PFSK-1 (cell line): ENCODE data around the gene FHL1.
A peak's percentile ranks its signal among the peaks of the same experiment; 100 is the strongest.

Experiments used
- FOXP2 ChIP-seq: optimal IDR thresholded peaks from 2 replicates; pipeline ENCODE3; 2011; ENCODE audit warnings: borderline replicate concordance, control low read depth, inconsistent platforms; ENCODE audit not compliant: insufficient read depth; ENCODE audit errors: extremely low read length, extremely low read depth
- POLR2AphosphoS5 ChIP-seq: IDR thresholded peaks from 2 replicates; pipeline ENCODE4 v1.6.1; 2012; ENCODE audit warnings: low read depth, mild to moderate bottlenecking, control low read depth, low read length, moderate library complexity
- SIN3A ChIP-seq: IDR thresholded peaks from 2 replicates; pipeline ENCODE4 v1.6.1; 2012; ENCODE audit warnings: mild to moderate bottlenecking, low read length, moderate library complexity, borderline replicate concordance; ENCODE audit not compliant: insufficient read depth
- TAF1 ChIP-seq: IDR thresholded peaks from 2 replicates; pipeline ENCODE4 v1.6.1; 2012; ENCODE audit warnings: low read length, control low read depth, borderline replicate concordance; ENCODE audit not compliant: insufficient read depth
- TF ChIP-seq, protein P1 (sequence below), 2 experiments: IDR thresholded peaks; 2 replicates each; pipeline versions ENCODE4 v1.6.1 to v1.8.0; 2011 to 2012; ENCODE audit warnings: low read depth in 2 of 2, low read length in 2 of 2, control low read depth in 1 of 2, inconsistent platforms in 1 of 2, mild to moderate bottlenecking in 1 of 2, moderate library complexity in 1 of 2; ENCODE audit not compliant: insufficient read depth in 1 of 2

The FHL1 gene

DNA sequence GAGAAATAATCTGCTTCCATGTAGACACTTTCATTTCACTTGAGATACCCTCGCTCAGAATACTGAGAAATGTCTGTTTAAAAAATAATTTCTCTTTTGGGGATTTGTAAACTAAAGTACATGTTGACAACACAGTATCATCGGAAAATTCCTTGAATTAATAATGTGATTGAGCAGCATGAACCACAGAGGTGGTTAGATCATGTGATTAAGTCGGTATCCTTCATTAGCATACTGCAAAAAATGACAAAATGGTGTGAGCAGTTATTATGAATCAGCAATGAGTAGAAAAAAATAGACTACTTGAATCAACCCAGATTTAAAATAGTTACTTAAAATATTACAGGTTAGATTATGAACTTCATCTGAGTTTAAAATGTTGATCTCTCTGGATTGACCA lies 89.7 kb downstream of the FHL1 start:
- TF ChIP-seq TAF1 (no peak), SIN3A (no peak), FOXP2 (no peak), POLR2AphosphoS5 (no peak)
- TF ChIP-seq, protein P1, sequence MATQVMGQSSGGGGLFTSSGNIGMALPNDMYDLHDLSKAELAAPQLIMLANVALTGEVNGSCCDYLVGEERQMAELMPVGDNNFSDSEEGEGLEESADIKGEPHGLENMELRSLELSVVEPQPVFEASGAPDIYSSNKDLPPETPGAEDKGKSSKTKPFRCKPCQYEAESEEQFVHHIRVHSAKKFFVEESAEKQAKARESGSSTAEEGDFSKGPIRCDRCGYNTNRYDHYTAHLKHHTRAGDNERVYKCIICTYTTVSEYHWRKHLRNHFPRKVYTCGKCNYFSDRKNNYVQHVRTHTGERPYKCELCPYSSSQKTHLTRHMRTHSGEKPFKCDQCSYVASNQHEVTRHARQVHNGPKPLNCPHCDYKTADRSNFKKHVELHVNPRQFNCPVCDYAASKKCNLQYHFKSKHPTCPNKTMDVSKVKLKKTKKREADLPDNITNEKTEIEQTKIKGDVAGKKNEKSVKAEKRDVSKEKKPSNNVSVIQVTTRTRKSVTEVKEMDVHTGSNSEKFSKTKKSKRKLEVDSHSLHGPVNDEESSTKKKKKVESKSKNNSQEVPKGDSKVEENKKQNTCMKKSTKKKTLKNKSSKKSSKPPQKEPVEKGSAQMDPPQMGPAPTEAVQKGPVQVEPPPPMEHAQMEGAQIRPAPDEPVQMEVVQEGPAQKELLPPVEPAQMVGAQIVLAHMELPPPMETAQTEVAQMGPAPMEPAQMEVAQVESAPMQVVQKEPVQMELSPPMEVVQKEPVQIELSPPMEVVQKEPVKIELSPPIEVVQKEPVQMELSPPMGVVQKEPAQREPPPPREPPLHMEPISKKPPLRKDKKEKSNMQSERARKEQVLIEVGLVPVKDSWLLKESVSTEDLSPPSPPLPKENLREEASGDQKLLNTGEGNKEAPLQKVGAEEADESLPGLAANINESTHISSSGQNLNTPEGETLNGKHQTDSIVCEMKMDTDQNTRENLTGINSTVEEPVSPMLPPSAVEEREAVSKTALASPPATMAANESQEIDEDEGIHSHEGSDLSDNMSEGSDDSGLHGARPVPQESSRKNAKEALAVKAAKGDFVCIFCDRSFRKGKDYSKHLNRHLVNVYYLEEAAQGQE (IDR thresholded peaks at IDR 0.05; ENCODE audit: insufficient read depth in 1 of 2, low read depth in 2 of 2, low read length in 2 of 2) = no peak

DNA sequence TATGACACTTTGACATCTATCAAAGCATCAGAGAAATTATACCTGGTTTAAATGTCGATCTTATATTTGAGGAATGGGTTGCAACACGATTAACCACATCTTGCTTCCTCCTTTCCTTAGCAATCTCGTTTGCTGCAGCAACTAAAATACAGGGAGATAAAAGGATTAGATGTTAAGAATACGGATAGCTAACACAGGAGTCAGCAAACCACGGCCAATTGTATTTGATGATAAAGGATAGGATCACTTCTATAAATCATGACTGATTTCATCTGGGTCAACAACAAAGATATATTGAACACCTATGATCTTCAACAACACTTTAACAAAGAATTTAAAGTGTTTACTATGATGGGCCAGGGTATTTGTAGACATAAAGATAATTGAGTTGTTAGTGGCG lies 98.9 kb downstream of the FHL1 start:
- TF ChIP-seq, protein P1 (IDR thresholded peaks at IDR 0.05; ENCODE audit: insufficient read depth in 1 of 2, low read depth in 2 of 2, low read length in 2 of 2) = no peak
- TF ChIP-seq FOXP2 (no peak), TAF1 (no peak), SIN3A (no peak), POLR2AphosphoS5 (no peak)

DNA sequence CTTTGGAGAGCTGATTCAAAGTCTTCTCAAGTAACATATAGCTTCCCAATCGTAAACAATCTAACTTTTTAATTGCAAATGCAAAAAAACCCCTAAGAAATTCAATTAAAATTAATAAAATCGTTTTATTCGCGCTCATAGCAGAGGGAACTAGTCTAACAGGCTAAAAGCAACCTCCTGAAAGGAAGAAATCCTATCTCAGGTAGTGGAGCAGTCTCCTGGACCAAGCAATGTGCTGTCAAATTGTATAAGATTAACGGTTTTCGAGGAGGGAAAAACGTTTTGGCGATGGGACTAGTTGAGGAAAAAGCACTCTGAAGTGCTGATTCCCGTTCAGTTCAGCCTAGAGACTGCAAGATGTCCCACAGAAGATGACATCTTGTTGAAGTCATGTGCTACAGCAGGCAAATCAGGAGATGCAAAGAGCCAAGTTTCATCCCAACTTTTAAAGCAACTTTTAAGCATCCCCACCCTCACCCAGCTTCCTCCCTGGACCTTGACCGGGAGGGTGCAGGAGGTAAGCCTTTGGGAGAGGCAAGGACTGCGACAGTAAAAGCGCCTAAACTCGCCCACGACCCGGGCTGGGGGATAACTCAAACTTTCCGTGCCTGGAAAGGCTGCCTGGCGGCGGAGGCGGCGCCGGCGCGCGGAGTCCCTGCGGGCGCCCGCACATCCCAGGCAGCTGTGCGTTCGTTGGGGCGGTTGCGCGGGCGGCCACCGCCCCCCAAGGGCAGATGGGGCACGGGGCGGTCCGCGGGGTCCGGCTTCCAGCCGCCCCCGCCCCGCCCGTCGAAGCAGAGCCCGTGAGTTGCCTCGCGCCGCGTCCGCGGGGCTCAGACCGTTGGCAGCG lies 103.1 kb downstream of the FHL1 start:
- TF ChIP-seq TAF1 = no peak
- TF ChIP-seq FOXP2 = no peak
- no peak for TF ChIP-seq POLR2AphosphoS5
- TF ChIP-seq, protein P1 (IDR thresholded peaks at IDR 0.05; ENCODE audit: insufficient read depth in 1 of 2, low read depth in 2 of 2, low read length in 2 of 2) = no peak
- no peak for TF ChIP-seq SIN3A

DNA sequence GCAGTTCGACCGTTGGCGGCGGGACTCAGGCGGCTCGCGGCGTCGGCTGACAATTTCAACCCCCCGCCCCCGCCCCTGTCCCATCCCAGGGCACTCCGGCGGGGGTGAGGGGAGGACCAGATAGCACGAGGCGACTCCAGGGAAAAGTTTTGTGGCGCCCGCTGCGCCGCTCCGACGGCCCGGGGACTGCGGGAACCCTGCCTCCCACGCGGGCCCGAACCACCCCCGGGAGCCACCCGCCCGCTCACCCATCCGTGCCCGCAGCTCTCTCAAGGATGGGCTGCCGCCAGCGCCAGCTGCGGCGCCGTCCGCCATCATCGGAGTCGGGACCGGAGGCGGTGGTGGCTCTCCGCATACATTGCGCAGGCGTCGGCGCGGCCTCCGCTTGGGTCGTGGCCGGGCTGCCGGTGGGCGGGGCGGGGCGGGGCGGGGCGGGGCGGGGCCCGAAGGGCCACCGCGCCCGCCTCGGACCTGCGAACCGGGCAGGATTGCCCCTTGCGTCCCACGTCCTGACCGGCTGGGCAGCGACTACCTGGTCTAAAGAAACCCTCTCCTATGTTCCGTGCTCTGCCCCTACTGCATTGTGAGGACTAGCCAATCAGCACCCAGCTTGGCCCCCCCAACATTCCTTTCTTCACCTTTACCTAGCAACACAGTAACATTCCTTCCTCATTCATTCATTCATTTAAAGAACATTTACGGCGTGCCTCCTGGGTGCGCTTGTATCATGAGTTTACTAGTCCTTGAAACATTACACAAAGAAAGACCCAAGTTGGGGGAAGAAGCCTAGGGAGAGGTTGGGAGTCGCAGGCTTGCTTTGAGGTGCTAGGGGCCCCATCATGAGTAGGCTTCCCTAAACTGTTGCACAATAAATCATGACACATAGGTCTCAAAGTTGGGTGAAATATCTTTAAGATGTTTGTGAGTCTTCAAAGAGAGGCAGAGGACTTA lies 104.0 kb downstream of the FHL1 start, which contains the start of gene MAP7D3:
MAP7D3 (minus strand) TSS at position 360 of the 951 bp plus-strand sequence; CDS start at position 318, 42 bp downstream.
- 0 out of 2 replicates have a peak, but pooled peaks have one; percentile 45 for TF ChIP-seq TAF1
- TF ChIP-seq, protein P1 (IDR thresholded peaks at IDR 0.05; ENCODE audit: insufficient read depth in 1 of 2, low read depth in 2 of 2, low read length in 2 of 2) = no peak
- TF ChIP-seq POLR2AphosphoS5 = peak; percentile 71
- no peak for TF ChIP-seq SIN3A
- peak; percentile 54 for TF ChIP-seq FOXP2
